ENCODE measurements around the gene SDK2. TPM values are rescaled to one million over a fixed set of nuclear protein-coding genes. Genes with fewer than 3 reads are reported as not detected.

Gene SDK2
- total and polyA plus RNA-seq, 2 experiments from 2014 or later = 0.59 to 1.2 TPM

- no peaks in the 10 kb centered on the region for H3K9me2 ChIP-seq (replicated peaks; ENCODE audit: insufficient read depth)
- H3K27ac ChIP-seq = no peak overlapping the region
- H2AFZ ChIP-seq = no peak overlapping the region
- H3K36me3 ChIP-seq (replicated peaks; ENCODE audit: insufficient read depth, low read depth) = no peaks in the 10 kb centered on the region
- H3K4me3 ChIP-seq = no peak overlapping the region
- DNase-seq (ENCODE audit: low spot score) = no peak
- no peaks in the 10 kb centered on the region for H3K9me3 ChIP-seq (ENCODE audit: low read depth)
- H4K20me1 ChIP-seq (ENCODE audit: insufficient read depth, poor library complexity, severe bottlenecking) = no peaks in the 10 kb centered on the region
- WGBS (ENCODE audit: low lambda C conversion rate, missing lambda C conversion rate) = 69% methylated on average over 8 of the region's 8 CpGs
- no peaks in the 10 kb centered on the region for H3K79me2 ChIP-seq
- H3K4me2 ChIP-seq = no peak overlapping the region
- H3K27me3 ChIP-seq = no peaks in the 10 kb centered on the region
- no peak for TF ChIP-seq EZH2phosphoT487 (IDR thresholded peaks at IDR 0.05; ENCODE audit: low read depth, severe bottlenecking, unreplicated experiment)
- TF ChIP-seq, protein P1, sequence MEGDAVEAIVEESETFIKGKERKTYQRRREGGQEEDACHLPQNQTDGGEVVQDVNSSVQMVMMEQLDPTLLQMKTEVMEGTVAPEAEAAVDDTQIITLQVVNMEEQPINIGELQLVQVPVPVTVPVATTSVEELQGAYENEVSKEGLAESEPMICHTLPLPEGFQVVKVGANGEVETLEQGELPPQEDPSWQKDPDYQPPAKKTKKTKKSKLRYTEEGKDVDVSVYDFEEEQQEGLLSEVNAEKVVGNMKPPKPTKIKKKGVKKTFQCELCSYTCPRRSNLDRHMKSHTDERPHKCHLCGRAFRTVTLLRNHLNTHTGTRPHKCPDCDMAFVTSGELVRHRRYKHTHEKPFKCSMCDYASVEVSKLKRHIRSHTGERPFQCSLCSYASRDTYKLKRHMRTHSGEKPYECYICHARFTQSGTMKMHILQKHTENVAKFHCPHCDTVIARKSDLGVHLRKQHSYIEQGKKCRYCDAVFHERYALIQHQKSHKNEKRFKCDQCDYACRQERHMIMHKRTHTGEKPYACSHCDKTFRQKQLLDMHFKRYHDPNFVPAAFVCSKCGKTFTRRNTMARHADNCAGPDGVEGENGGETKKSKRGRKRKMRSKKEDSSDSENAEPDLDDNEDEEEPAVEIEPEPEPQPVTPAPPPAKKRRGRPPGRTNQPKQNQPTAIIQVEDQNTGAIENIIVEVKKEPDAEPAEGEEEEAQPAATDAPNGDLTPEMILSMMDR (IDR thresholded peaks at IDR 0.05; ENCODE audit: poor library complexity) = no peak
- no peak for TF ChIP-seq EZH2 (IDR thresholded peaks at IDR 0.05; ENCODE audit: borderline replicate concordance)
- H3K4me1 ChIP-seq (ENCODE audit: insufficient read depth) = peaks cover 9% of the 10 kb centered on the region
Measured at GRCh38 chr17:73363442-73364154, 280.6 kb downstream of the SDK2 start.

GRCh38 chr17:73362697-73363096 lies 281.5 kb downstream of the SDK2 start:
- no peak overlapping the region for H3K4me2 ChIP-seq
- no peaks in the 10 kb centered on the region for H3K79me2 ChIP-seq
- no peaks in the 10 kb centered on the region for H4K20me1 ChIP-seq (ENCODE audit: insufficient read depth, poor library complexity, severe bottlenecking)
- H3K4me1 ChIP-seq (ENCODE audit: insufficient read depth) = peaks cover 9% of the 10 kb centered on the region
- no peak overlapping the region for H2AFZ ChIP-seq
- no peak for DNase-seq (ENCODE audit: low spot score)
- H3K9me3 ChIP-seq (ENCODE audit: low read depth) = no peaks in the 10 kb centered on the region
- no peak overlapping the region for H3K27ac ChIP-seq
- whole genome bisulfite sequencing (ENCODE audit: low lambda C conversion rate, missing lambda C conversion rate) = 94% methylated on average over 11 of the region's 11 CpGs
- TF ChIP-seq, protein P1 (IDR thresholded peaks at IDR 0.05; ENCODE audit: poor library complexity) = no peak
- TF ChIP-seq EZH2phosphoT487 (IDR thresholded peaks at IDR 0.05; ENCODE audit: low read depth, severe bottlenecking, unreplicated experiment) = no peak
- no peak for TF ChIP-seq EZH2 (IDR thresholded peaks at IDR 0.05; ENCODE audit: borderline replicate concordance)
- H3K9me2 ChIP-seq (replicated peaks; ENCODE audit: insufficient read depth) = no peaks in the 10 kb centered on the region
- H3K36me3 ChIP-seq (replicated peaks; ENCODE audit: insufficient read depth, low read depth) = no peaks in the 10 kb centered on the region
- H3K4me3 ChIP-seq = no peak overlapping the region
- H3K27me3 ChIP-seq = no peaks in the 10 kb centered on the region

DNA sequence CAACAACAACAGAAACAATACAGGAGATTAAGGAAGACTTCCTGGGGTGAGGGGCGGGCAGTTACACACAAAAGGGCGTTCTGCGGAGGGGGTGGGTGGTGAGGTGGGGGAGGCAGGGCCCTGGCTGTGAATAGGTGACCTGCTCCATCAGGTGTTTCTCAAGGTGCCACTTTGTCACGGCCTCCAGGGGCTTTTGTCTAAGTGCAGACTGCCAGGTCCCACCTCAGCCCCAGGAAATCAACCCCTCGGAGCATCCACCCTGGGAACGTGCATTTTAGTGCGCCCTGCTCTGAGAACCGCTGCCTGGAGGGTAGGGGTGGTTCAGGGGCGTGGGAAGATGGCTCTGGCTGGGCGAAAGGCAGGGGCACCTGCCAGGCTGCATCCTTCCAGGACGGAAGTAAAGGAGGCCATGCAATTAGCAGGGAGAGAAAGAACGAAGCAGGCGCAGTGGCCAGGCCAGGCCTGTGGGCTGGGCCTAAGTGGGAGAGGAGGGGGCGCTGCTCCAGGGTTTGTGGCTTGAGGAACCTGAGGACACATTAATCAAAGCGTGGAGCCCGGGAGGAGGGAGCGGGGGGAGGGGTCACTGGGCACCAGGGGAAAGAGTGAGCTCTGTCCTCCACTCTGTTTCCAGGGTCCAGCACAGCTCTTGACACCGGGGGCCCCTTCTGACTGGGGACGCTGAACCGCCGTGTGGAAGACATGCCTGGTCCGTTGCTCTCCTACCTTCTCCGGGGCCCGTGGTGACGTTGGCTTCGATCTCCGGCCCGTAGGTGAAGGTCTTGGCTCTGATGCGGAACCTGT lies 283.1 kb downstream of the SDK2 start:
- Histone ChIP-seq H3K36me3 (replicated peaks; ENCODE audit: insufficient read depth, low read depth) (no peaks in the 10 kb centered on the region), H3K79me2 (no peaks in the 10 kb centered on the region), H3K4me3 (no peak overlapping the region), H3K4me2 (no peak overlapping the region), H2AFZ (no peak overlapping the region), H3K27me3 (no peaks in the 10 kb centered on the region), H3K27ac (no peak overlapping the region), H4K20me1 (ENCODE audit: insufficient read depth, poor library complexity, severe bottlenecking) (no peaks in the 10 kb centered on the region), H3K4me1 (ENCODE audit: insufficient read depth) (peaks cover 19% of the 10 kb centered on the region), H3K9me2 (replicated peaks; ENCODE audit: insufficient read depth) (no peaks in the 10 kb centered on the region), H3K9me3 (ENCODE audit: low read depth) (no peaks in the 10 kb centered on the region)
- WGBS (ENCODE audit: low lambda C conversion rate, missing lambda C conversion rate) = 75% methylated on average over 15 of the region's 29 CpGs
- no peak for DNase-seq (ENCODE audit: low spot score)
- TF ChIP-seq, protein P1 (IDR thresholded peaks at IDR 0.05; ENCODE audit: poor library complexity) = no peak
- no peak for TF ChIP-seq EZH2 (IDR thresholded peaks at IDR 0.05; ENCODE audit: borderline replicate concordance)
- TF ChIP-seq EZH2phosphoT487 (IDR thresholded peaks at IDR 0.05; ENCODE audit: low read depth, severe bottlenecking, unreplicated experiment) = no peak

All from hepatocyte (in vitro differentiated cells).